ENCODE measurements around the gene ZBTB24.

The ZBTB24 gene

DNA sequence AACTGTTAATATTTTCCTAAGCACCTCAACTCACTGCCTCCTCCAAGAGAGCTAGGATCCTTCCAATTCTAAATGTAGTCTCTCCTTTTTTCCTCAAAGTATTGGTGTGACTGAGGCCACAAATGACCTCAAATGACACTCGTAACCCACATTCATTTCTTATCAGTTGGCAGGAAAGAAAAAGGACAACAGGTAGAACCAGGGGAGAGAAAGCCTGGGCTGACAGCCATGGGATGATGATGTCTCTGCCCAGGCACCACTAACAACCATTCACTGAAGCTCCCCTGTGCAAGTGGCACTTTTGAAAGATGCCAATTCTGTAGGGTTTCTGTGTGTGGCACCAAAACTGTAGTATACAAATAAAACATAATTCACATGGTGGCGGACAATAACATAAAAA lies 7.4 kb downstream of the ZBTB24 start:
- TF ChIP-seq, protein P1, sequence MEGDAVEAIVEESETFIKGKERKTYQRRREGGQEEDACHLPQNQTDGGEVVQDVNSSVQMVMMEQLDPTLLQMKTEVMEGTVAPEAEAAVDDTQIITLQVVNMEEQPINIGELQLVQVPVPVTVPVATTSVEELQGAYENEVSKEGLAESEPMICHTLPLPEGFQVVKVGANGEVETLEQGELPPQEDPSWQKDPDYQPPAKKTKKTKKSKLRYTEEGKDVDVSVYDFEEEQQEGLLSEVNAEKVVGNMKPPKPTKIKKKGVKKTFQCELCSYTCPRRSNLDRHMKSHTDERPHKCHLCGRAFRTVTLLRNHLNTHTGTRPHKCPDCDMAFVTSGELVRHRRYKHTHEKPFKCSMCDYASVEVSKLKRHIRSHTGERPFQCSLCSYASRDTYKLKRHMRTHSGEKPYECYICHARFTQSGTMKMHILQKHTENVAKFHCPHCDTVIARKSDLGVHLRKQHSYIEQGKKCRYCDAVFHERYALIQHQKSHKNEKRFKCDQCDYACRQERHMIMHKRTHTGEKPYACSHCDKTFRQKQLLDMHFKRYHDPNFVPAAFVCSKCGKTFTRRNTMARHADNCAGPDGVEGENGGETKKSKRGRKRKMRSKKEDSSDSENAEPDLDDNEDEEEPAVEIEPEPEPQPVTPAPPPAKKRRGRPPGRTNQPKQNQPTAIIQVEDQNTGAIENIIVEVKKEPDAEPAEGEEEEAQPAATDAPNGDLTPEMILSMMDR (conservative IDR thresholded peaks at IDR 0.05): no peak
- H3K27ac ChIP-seq: peak overlapping the region; percentile 66

DNA sequence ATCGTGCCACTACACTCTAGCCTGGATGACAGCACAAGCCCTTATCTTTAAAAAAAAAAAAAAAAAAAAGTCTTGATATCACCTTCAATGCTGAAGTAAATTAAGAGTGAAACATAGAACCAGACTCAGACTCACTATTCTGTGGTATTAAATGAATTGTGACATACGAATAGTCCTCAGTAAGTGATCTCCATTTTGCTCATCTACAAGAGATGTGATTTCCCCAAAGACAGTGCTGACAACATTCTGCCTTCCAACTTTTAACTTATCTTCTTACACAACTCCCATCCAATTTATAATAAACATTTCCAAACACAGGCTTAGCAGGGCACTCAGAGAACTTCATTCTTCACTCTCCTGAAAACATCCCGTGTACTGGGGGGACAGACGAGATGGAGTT lies 8.0 kb downstream of the ZBTB24 start:
- TF ChIP-seq, protein P1 (conservative IDR thresholded peaks at IDR 0.05): no peak
- peak overlapping the region; percentile 66 for H3K27ac ChIP-seq

DNA sequence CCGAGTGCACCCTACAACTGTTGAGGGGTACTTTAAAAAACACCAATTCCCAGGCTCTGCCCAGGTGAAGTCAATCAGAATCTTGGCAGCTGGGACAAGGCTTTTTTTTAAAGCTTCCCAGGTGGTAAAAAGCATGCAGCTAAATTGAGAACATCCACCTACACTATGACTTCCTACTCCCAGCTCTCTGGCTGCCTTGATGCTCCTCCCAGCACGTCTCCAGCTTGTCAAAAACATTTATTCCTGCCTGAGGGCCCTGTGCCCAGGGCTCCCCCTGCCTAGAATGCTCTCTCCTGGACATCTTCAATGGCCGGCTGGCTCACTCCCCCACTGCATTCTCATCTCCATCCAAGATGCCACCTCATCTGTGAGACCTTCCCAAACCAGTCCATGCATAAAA lies 9.9 kb downstream of the ZBTB24 start:
- TF ChIP-seq, protein P1 (conservative IDR thresholded peaks at IDR 0.05): no peak
- no peak overlapping the region for H3K27ac ChIP-seq

DNA sequence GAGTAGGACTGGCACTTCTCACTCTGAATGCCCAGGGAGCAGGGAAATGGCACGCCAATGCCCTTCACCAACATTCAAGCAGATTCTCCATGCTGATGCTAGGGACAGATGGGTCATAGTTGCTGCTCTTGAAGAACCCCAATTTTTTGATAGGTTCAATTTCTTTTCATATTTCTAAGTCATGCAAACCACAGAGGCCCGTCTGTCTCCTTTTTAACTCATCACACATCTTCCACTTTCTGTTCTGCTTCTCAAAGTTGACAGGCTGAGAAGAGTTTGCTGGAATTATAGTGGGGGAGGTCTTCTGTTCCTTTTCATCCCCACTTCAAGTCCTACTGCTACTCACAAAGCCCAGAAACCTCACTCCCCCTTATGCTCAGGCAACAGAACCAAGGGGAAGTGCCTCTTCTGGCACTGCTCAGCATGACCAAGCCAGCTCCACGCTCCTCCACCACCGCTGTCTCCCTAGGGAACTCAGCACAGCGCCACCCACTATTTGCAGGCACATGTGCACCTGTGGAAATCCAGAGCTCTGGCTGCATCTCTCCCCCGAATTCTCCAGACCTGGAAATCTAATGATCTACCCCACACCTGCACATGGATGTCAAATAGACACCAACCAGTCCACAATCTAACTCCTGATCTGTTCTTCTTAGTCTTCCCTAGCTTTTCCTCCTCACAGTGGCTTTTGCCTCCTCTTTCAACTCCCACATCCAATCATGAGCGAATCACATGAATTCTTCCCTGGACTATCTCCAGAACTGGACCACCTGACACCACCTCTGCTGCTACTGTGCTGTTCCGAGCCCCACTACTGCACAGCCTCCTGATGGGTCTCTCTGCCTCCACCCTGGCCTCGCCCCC lies 10.7 kb downstream of the ZBTB24 start:
- no peak overlapping the region for H3K27ac ChIP-seq
- TF ChIP-seq, protein P1 (conservative IDR thresholded peaks at IDR 0.05): no peak

DNA sequence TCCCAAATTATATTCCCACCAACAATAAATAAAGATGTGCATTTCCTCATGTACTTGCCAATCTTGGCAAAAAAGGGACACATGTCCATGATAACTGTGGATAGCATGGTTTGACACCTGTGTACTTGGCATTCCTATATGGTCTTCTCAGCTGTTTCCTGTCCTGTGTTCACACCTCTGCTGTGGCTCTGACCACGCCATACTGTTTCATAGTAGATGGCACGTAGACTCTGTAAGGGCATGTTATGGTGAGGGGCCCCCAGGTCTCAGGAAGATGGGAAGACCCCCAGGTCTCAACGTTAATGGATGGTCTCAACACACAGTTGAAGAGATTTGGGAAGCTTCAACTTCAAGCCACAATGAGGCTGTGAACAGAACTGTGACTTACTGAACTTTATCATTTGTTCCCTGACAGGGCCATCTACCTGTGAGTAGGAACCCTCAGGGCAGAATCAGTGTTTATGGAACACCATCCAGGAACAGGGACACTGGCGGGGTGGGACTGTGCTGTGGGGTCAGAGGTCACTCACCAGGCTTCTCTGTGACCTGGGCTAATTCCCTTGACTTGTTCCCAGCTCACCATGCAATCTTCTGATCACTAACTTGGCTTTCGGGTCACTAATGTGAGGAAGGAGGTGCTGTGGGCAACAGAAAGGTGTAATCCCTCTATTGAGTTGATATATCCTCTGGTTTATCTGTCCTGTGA lies 11.8 kb downstream of the ZBTB24 start:
- TF ChIP-seq, protein P1 (conservative IDR thresholded peaks at IDR 0.05): no peak
- no peak overlapping the region for H3K27ac ChIP-seq

DNA sequence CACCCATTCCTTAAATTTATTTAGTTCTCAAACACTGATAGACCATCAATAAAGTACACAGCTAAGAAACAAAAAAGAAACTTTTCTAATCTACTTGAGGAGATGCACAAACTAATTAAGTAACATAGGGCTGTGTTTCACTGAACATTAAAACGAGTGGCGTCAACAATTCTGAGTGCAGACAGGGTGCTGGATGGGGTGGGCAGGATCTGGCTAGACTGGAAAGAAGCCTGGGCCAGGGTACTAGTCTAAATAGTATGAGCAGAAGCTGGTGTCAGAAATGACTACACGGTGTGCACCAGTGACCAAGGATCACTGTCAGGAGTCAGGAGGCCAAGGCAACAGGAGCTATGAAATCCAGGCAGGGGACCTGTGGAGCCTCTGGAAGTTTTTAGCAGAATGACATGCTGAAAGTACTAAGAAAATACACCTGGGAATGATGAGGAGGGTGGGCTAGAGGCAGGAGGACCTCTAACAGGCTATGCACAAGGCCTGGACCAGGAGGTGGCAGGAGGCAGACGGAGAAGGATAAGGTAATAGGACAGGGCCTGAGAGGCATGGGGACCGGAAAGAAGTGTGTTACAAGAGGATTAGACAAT lies 13.3 kb downstream of the ZBTB24 start:
- TF ChIP-seq, protein P1 (conservative IDR thresholded peaks at IDR 0.05): no peak
- H3K27ac ChIP-seq: no peak overlapping the region

DNA sequence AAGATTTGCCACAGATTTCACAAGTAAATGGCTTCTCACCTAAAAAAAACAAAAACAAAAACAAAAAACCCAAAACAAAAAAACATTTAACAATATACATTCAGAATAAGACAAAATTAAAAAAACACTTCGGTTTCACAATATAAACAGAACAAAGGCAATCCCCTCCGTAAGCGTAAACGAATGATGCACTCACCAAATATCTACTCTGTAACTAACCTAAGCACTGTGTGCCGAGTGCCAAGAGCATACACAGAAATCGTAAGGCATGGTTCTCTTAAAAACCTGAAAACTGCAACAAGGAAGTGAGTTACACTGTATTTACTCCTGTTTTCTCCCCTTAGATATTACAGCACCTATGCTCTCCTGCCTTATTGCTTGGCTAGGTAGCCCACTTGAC lies 15.3 kb downstream of the ZBTB24 start:
- no peak overlapping the region for H3K27ac ChIP-seq
- TF ChIP-seq, protein P1 (conservative IDR thresholded peaks at IDR 0.05): no peak

Measured in VCaP (cell line).